GM12892 (cell line): ENCODE measurements around the gene FAM124A.

Source experiments
- POLR2A ChIP-seq: IDR thresholded peaks from 2 replicates; pipeline ENCODE4 v1.6.1; 2011; ENCODE audit warnings: low read depth, low read length, control low read depth
- POLR2AphosphoS5 ChIP-seq: IDR thresholded peaks from 2 replicates; pipeline ENCODE4 v1.6.1; 2011; ENCODE audit warnings: low read depth, low read length, control low read depth
- TAF1 ChIP-seq: IDR thresholded peaks from 2 replicates; pipeline ENCODE4 v1.6.1; 2011; ENCODE audit warnings: low read depth, mild to moderate bottlenecking, control low read depth, low read length, borderline replicate concordance

- TF ChIP-seq POLR2A (no peak), TAF1 (no peak), POLR2AphosphoS5 (no peak)
Measured at GRCh38 chr13:51207881-51208280, 14.3 kb upstream of the FAM124A start.
